GM18520 (cell line): Measurements from ENCODE around the gene MIS18A.
"Not testable (repeated sequence)": the region's sequence is repeated elsewhere in the genome, so short reads cannot be mapped to it uniquely, and the experiment has no call there.

ENCODE experiments used
- ATAC-seq: cut with Tn5 transposase; IDR thresholded peaks from one replicate; pipeline ENCODE4 v1.9.1; 2021; ENCODE audit not compliant: unreplicated experiment

The MIS18A gene

DNA sequence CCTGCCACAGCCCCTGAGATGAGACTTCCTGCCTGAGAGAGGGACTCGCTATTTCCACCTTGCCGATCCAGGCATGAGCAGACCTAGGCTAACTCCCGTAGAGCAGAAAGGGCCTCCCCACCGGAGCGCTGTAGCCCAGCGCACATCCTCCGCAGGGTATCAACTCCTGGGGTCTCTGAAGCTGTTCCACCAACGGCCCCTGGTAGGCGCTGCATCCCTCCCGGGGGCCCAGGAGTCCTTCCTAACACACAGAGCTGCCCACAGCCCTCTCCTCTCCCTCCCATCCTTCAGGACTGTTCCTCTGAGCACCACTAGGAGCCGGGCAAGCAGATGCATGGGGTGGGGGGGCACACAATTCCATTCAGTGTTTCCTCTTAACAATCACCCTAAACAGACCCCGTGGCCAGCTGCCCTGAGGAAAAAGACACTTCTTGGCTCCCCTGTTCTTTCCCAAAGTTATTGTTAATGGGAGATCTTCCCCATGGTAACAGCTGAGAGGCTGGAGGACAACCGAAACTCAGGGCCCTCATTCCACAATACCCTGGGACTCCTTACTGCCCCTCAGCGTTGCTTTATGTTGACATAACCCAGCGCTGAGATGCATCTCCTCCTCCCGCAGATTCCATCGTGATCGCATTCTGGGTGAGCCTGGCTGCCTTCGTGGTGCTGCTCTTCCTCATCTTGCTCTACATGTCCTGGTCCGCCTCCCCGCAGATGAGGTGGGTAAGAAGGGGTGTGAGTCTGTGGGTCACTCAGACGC lies 27.4 kb upstream of the MIS18A start:
- ATAC-seq, result no peak

GRCh38 chr21:32304998-32305397 lies 26.1 kb upstream of the MIS18A start:
- no peak for ATAC-seq

GRCh38 chr21:32303385-32303784 lies 24.5 kb upstream of the MIS18A start:
- no peak for ATAC-seq

GRCh38 chr21:32302560-32302959 lies 23.7 kb upstream of the MIS18A start:
- ATAC-seq, result no peak

- no peak for ATAC-seq
Observed at GRCh38 chr21:32301596-32301995, 22.7 kb upstream of the MIS18A start.

- no peak for ATAC-seq
Observed at GRCh38 chr21:32300117-32300681, 21.4 kb upstream of the MIS18A start.

GRCh38 chr21:32299695-32300094 lies 20.8 kb upstream of the MIS18A start:
- no peak for ATAC-seq

DNA sequence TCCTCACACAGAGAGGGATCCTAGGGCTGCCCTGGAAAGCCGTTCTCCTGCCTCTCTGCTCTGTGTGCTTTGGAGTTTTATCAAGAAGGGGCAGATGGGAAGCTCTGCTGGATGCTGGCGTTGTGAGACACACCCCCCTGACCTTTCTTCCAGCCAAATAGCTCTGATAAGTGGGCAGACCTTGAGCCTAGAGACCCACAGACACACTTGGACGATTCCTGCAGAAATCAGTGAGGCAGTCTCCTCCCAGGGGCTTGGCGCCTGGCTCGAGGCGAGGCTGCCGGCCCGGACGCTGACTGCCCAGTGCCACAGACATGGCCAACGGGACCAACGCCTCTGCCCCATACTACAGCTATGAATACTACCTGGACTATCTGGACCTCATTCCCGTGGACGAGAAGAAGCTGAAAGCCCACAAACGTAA lies 19.8 kb upstream of the MIS18A start, which contains the start of gene MRAP:
Gene MRAP (plus strand): TSS at position 198 of the 424 bp plus-strand sequence. CDS start 117 bp downstream, at position 315.
- ATAC-seq, result no peak

DNA sequence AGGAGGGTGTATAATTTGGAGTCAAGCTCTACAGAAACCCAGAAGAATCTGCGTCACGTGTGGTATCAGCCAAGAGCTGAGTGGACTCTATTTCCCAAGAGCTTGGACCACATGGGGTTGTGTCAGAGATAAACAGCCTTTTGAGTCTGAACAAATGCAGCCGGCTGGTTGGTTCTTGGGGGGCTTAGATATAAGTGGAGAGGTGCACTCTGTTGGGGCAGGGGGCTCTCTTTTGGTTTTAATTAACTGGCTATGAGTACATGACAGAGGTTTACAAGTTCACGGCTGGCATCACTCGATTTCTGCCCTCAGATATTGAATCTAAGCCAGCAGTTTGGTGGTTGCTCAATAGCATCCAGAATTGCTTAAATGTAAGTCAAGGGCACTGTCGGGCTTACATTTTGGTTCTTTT lies 19.3 kb upstream of the MIS18A start:
- no peak for ATAC-seq

GRCh38 chr21:32297449-32297848 lies 18.6 kb upstream of the MIS18A start:
- no peak for ATAC-seq

- ATAC-seq, result no peak
Observed at GRCh38 chr21:32285476-32285875, 6.6 kb upstream of the MIS18A start.

DNA sequence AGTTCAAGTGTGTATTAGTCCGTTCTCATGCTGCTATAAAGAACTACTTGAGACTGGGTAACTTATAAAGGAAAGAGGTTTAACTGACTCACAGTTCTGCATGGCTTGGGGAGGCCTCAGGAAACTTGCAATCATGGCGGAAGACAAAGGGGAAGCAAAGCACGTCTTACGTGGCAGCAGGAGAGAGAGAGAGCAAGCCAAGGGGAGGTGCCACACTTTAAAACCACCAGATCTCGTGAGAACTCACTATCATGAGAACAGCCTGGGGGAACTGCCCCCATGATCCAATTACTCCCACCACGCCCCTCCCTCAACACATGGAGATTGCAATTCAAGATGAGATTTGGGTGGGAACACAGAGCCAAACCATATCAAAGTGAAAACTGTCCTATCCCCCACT lies 4.1 kb upstream of the MIS18A start:
- no peak for ATAC-seq

DNA sequence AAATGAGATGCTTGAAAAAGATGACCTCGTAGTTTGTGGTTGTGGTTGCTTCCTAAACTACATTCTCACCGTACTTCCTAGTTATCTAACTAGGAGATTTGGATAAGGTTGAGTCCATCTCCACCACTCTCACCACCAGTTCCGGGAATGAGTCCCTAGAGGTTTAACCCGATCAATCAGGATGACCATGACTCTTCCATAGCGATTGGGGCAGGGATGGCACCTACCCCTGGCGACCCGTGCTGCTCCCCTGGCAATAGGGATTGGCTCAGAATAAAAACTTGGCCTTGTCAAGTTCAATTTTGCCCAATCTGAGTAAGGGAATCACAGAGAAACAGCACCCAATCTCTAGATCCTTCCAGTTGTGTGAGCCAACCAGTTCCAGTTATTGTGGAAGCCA lies 2.7 kb upstream of the MIS18A start:
- no peak for ATAC-seq

DNA sequence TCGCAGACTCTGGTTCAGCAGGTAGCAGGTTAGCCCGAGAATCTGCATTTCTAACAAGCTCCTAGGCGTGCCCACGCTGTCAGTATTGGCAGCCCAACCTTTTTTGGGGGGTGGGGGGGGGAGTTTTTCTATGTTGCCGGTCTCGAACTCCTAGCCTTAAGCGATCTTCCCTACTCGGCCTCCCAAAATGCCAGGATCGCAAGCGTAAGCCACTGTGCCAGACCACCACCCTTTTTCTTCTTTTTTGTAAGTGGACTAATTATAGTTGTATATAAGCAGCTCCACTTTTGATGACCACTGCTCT lies 480 bp upstream of the MIS18A start:
- no peak for ATAC-seq

- no peak for ATAC-seq
Observed at GRCh38 chr21:32278103-32278502, 746 bp downstream of the MIS18A start.

GRCh38 chr21:32276671-32277070 lies 2.2 kb downstream of the MIS18A start:
- ATAC-seq, result no peak

GRCh38 chr21:32270748-32271147 lies 8.1 kb downstream of the MIS18A start:
- ATAC-seq, result no peak

- ATAC-seq, result not testable (repeated sequence)
Observed at GRCh38 chr21:32265321-32265720, 13.5 kb downstream of the MIS18A start.

GRCh38 chr21:32261929-32262328 lies 16.9 kb downstream of the MIS18A start:
- no peak for ATAC-seq

GRCh38 chr21:32260130-32260529 lies 18.7 kb downstream of the MIS18A start:
- no peak for ATAC-seq

- ATAC-seq, result not testable (repeated sequence)
Observed at GRCh38 chr21:32258786-32259048, 20.1 kb downstream of the MIS18A start.

GRCh38 chr21:32257962-32258785 lies 20.7 kb downstream of the MIS18A start:
- ATAC-seq, result no peak
